Astrocyte (in vitro differentiated cells and primary cell): ENCODE measurements around the gene PPP2R5A.

Experiments used
- EZH2 ChIP-seq: IDR thresholded peaks from 2 replicates; pipeline ENCODE4 v1.6.1; 2012; ENCODE audit warnings: mild to moderate bottlenecking, low read length, inconsistent platforms; ENCODE audit not compliant: insufficient read depth
- TF ChIP-seq, protein P1 (sequence below): IDR thresholded peaks from 2 replicates; pipeline ENCODE4 v1.5.1; 2011; ENCODE audit warnings: low read depth, mild to moderate bottlenecking, inconsistent platforms, low read length, moderate library complexity; ENCODE audit not compliant: insufficient read depth

DNA sequence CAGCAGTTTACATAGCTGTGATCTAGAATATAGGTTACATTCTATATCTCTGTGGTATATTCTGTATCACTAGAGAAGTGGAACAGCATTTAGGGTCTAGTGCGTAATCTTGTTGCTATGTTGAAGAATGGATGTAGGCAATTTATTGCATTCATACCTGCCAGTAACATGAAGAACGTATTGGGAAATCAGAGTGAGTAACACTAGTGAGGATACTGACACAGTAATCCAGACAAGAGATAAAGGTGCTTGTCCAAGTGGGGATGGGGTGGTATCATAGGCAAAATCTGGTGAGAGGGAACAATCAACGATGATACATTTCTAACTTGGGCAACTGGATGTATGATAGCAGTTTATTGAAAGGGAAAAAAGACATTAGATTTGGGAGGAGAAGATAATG lies 9.8 kb downstream of the PPP2R5A start:
- TF ChIP-seq, protein P1, sequence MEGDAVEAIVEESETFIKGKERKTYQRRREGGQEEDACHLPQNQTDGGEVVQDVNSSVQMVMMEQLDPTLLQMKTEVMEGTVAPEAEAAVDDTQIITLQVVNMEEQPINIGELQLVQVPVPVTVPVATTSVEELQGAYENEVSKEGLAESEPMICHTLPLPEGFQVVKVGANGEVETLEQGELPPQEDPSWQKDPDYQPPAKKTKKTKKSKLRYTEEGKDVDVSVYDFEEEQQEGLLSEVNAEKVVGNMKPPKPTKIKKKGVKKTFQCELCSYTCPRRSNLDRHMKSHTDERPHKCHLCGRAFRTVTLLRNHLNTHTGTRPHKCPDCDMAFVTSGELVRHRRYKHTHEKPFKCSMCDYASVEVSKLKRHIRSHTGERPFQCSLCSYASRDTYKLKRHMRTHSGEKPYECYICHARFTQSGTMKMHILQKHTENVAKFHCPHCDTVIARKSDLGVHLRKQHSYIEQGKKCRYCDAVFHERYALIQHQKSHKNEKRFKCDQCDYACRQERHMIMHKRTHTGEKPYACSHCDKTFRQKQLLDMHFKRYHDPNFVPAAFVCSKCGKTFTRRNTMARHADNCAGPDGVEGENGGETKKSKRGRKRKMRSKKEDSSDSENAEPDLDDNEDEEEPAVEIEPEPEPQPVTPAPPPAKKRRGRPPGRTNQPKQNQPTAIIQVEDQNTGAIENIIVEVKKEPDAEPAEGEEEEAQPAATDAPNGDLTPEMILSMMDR: no peak
- no peak for TF ChIP-seq EZH2
